OCI-LY3 (cell line): Measurements from ENCODE around the gene SPDL1.

Source experiments
- H2AFZ ChIP-seq: fragments of 200-600, 300-600 bp; shearing (Covaris generic); 2 replicates; pipeline ENCODE4 v1.6.0; 2014; ENCODE audit warnings: antibody characterized with exemption, low read depth, low read length
- H3K27ac ChIP-seq: fragments of 200-600, 300-600 bp; sonication (generic); 2 replicates; pipeline ENCODE4 v1.5.1; 2014; ENCODE audit warnings: mild to moderate bottlenecking, low read length, moderate library complexity, mixed read lengths
- H3K27me3 ChIP-seq: fragments of 200-600, 300-600 bp; sonication (generic); 2 replicates; pipeline ENCODE4 v1.6.1; 2014; ENCODE audit warnings: low read depth, low read length, mixed read lengths
- H3K36me3 ChIP-seq: fragments of 200-600, 300-600 bp; sonication (generic); replicated peaks from 2 replicates; pipeline ENCODE3; 2014; ENCODE audit warnings: low read depth, low read length, mixed read lengths
- H3K4me1 ChIP-seq: fragments of 300-600, 200-600 bp; sonication (generic); 2 replicates; pipeline ENCODE4 v1.6.1; 2014; ENCODE audit warnings: low read length, mixed read lengths
- H3K4me2 ChIP-seq: fragments of 200-600, 300-600 bp; sonication (generic); 2 replicates; pipeline ENCODE4 v1.6.1; 2014; ENCODE audit warnings: low read length, mixed read lengths
- H3K4me3 ChIP-seq: fragments of 300-600, 200-600 bp; sonication (generic); 2 replicates; pipeline ENCODE4 v1.5.1; 2014; ENCODE audit warnings: antibody characterized with exemption, mild to moderate bottlenecking, low read length, moderate library complexity
- H3K79me2 ChIP-seq: fragments of 300-600, 200-600 bp; shearing (Covaris generic); 2 replicates; pipeline ENCODE4 v1.6.1; 2014; ENCODE audit warnings: mild to moderate bottlenecking, low read length, mixed read lengths
- H3K9ac ChIP-seq: fragments of 300-600, 200-600 bp; shearing (Covaris generic); 2 replicates; pipeline ENCODE4 v1.6.0; 2014; ENCODE audit warnings: mild to moderate bottlenecking, low read length, moderate library complexity
- H3K9me3 ChIP-seq: fragments of 200-600, 300-600 bp; shearing (Covaris generic); 2 replicates; pipeline ENCODE4 v1.6.1; 2014; ENCODE audit warnings: low read length, mixed read lengths; ENCODE audit not compliant: insufficient read depth
- H4K20me1 ChIP-seq: fragments of 200-600, 300-600 bp; sonication (generic); 2 replicates; pipeline ENCODE4 v1.6.1; 2016; ENCODE audit warnings: low read length, mixed read lengths; ENCODE audit not compliant: insufficient read depth
- EZH2phosphoT487 ChIP-seq: fragments of 200-600 bp; shearing (Covaris generic); IDR thresholded peaks from 2 replicates; pipeline ENCODE4 v1.6.1; 2018; ENCODE audit warnings: antibody characterized with exemption, mixed run types, low read depth
- TF ChIP-seq, protein P1 (sequence below): fragments of 200-600, 300-600 bp; sonication (generic); IDR thresholded peaks from 2 replicates; pipeline ENCODE4 v1.5.1; 2014; ENCODE audit warnings: antibody characterized with exemption, low read length, low read depth

SPDL1 gene

DNA sequence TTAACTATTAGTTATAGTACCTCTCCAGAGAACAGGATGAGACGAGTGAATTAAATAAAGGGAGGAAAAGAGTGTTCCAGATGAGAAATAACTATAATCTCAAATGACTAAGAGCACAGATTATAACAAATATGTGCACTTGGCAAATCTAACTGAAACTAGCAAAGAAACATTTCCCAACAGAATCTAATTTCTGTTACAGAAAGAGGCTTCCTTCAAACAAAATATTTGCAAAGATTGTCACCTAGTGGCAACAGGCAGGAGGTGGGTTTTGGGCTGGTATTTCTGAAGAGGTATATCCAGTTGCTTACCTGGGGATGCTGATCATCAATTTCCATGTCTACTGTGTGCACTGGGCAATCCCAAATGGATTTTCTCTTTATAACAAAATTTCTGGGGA lies 5.6 kb upstream of the SPDL1 start:
- H3K27ac ChIP-seq: no peak overlapping the region

DNA sequence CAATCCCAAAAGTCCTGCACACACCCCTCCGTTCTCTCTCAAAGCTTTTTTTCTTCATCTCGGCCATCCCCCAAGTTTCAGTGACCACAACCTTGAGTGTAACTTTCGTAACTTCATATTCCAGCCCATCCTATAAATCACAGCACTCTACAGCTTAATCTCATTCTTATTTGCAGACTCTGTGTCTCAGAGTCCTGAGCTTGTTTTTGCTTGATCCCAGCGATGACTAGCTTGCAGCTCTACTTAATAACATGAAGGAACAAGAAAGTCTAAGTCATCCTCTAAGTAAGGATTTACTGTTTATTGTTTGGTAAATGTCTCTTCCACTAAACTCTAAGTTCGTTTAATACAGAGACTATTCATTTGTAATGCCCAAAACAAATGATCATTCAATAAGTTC lies 2.6 kb upstream of the SPDL1 start:
- no peak overlapping the region for H2AFZ ChIP-seq
- H3K4me3 ChIP-seq: 0 out of 2 replicates have a peak overlapping the region, but pooled peaks have one; percentile 16
- H3K79me2 ChIP-seq: peaks cover 24% of the 10 kb centered on the region
- H3K4me1 ChIP-seq: peaks cover 31% of the 10 kb centered on the region
- H3K36me3 ChIP-seq: no peaks in the 10 kb centered on the region
- no peak for TF ChIP-seq EZH2phosphoT487
- TF ChIP-seq, protein P1, sequence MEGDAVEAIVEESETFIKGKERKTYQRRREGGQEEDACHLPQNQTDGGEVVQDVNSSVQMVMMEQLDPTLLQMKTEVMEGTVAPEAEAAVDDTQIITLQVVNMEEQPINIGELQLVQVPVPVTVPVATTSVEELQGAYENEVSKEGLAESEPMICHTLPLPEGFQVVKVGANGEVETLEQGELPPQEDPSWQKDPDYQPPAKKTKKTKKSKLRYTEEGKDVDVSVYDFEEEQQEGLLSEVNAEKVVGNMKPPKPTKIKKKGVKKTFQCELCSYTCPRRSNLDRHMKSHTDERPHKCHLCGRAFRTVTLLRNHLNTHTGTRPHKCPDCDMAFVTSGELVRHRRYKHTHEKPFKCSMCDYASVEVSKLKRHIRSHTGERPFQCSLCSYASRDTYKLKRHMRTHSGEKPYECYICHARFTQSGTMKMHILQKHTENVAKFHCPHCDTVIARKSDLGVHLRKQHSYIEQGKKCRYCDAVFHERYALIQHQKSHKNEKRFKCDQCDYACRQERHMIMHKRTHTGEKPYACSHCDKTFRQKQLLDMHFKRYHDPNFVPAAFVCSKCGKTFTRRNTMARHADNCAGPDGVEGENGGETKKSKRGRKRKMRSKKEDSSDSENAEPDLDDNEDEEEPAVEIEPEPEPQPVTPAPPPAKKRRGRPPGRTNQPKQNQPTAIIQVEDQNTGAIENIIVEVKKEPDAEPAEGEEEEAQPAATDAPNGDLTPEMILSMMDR: no peak
- peak overlapping the region; percentile 59 for H3K4me2 ChIP-seq
- H3K27me3 ChIP-seq: peaks cover 31% of the 10 kb centered on the region
- H3K9ac ChIP-seq: no peak overlapping the region
- H3K27ac ChIP-seq: no peak overlapping the region
- H3K9me3 ChIP-seq: no peaks in the 10 kb centered on the region
- H4K20me1 ChIP-seq: no peaks in the 10 kb centered on the region

More for the DNA sequence above, 5.6 kb upstream of the SPDL1 start:
- H3K36me3 ChIP-seq: no peaks in the 10 kb centered on the region
- H3K4me3 ChIP-seq: no peak overlapping the region
- no peak overlapping the region for H3K4me2 ChIP-seq
- H3K27me3 ChIP-seq: peaks cover 60% of the 10 kb centered on the region
- no peak overlapping the region for H2AFZ ChIP-seq
- H3K79me2 ChIP-seq: no peaks in the 10 kb centered on the region
- no peak for TF ChIP-seq EZH2phosphoT487
- TF ChIP-seq, protein P1: peak; percentile 61
- no peak overlapping the region for H3K9ac ChIP-seq
- H3K9me3 ChIP-seq: no peaks in the 10 kb centered on the region
- no peaks in the 10 kb centered on the region for H4K20me1 ChIP-seq
- peaks cover 25% of the 10 kb centered on the region for H3K4me1 ChIP-seq

DNA sequence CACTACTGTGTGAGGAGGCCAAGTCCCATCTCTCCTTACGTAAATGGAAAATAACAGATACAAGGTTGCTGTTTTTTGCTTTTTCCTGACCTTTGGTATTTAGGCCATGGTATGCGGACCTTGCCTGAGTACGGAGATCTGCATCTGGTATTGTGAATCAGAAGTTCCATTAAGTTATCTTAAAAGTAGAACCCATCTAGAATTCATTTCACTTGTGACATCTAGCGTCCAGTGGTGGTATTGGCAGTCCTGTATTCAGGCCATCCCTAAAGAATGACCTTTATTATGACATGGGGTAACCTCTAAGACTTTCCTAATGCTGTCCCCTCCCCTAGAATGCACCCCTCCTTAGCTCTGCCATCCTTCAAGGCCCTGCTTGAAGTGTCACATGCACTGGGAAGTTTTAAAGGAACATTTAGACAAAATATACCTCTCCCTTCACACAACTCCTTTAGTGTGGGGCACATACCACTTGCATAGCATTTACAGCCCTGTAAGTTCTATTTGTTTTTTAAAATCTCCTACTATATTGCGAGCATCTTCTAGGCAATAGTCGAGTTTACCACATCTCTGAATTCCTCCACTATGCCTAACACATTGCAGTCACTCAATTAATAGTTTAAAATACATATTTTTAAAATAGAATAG lies 1.9 kb upstream of the SPDL1 start:
- TF ChIP-seq EZH2phosphoT487: no peak
- TF ChIP-seq, protein P1: peak; percentile 76
- Histone ChIP-seq H3K4me3 (peak overlapping the region; percentile 16; the same call in 1 of the 2 replicates), H3K27ac (no peak overlapping the region), H3K4me1 (peaks cover 24% of the 10 kb centered on the region), H3K9me3 (no peaks in the 10 kb centered on the region), H3K27me3 (peaks cover 24% of the 10 kb centered on the region), H4K20me1 (no peaks in the 10 kb centered on the region), H3K4me2 (peak overlapping the region; percentile 59), H3K9ac (no peak overlapping the region), H2AFZ (no peak overlapping the region), H3K36me3 (no peaks in the 10 kb centered on the region), H3K79me2 (peaks cover 31% of the 10 kb centered on the region)

DNA sequence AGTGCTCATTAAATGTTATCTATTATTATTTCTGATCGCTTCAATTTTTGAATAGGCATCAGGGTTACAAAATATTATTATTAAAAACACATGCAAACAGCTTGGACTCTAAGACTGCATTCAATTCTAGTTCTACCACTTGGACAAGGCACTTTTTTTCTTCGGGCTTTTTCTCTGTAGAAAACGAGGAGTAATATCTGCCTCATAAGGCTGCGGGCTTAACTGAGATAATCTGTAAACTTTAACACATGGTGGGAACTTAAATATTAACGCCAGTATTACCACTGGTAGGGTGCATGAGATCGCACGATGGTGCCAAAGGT lies 511 bp upstream of the SPDL1 start:
- H4K20me1 ChIP-seq: no peaks in the 10 kb centered on the region
- H3K36me3 ChIP-seq: no peaks in the 10 kb centered on the region
- peak overlapping the region; percentile 89 for H3K4me3 ChIP-seq
- H3K79me2 ChIP-seq: peaks cover 42% of the 10 kb centered on the region
- peak overlapping the region; percentile 67 for H3K4me2 ChIP-seq
- no peak overlapping the region for H3K27ac ChIP-seq
- H3K4me1 ChIP-seq: peaks cover 24% of the 10 kb centered on the region
- peak overlapping the region; percentile 93 for H3K9ac ChIP-seq
- peaks cover 13% of the 10 kb centered on the region for H3K27me3 ChIP-seq
- H3K9me3 ChIP-seq: no peaks in the 10 kb centered on the region
- peak overlapping the region; percentile 82; the same call in 1 of the 2 replicates for H2AFZ ChIP-seq
- TF ChIP-seq, protein P1: no peak
- TF ChIP-seq EZH2phosphoT487: no peak
